DND-41 (cell line): ENCODE measurements around the gene STMN3.

Source experiments
- ATAC-seq: fragments of 200-7000 bp; cut with Tn5 transposase; 3 replicates; pipeline ENCODE4 v1.9.1; 2021; ENCODE audit warnings: low read depth; ENCODE audit not compliant: insufficient read depth
- DNase-seq: peaks from one replicate; pipeline ENCODE4 v3.0.0-alpha.2; 2020
- H2AFZ ChIP-seq: 2 replicates; pipeline ENCODE4 v1.6.0; 2012; ENCODE audit warnings: low read depth, low read length
- H3K27ac ChIP-seq: 2 replicates; pipeline ENCODE4 v1.5.1; 2012; ENCODE audit warnings: low read length, inconsistent platforms
- H3K27me3 ChIP-seq: fragments of 200-600 bp; sonication (generic); 2 replicates; pipeline ENCODE4 v1.6.0; 2012; ENCODE audit warnings: low read length, mild to moderate bottlenecking, inconsistent platforms; ENCODE audit not compliant: insufficient read depth, poor library complexity
- H3K36me3 ChIP-seq: 2 replicates; pipeline ENCODE4 v1.5.1; 2012; ENCODE audit warnings: low read length, inconsistent platforms; ENCODE audit not compliant: insufficient read depth
- H3K4me1 ChIP-seq: 2 replicates; pipeline ENCODE4 v1.5.1; 2012; ENCODE audit warnings: mild to moderate bottlenecking, low read length; ENCODE audit not compliant: insufficient read depth
- H3K4me2 ChIP-seq: 2 replicates; pipeline ENCODE4 v1.6.0; 2012; ENCODE audit warnings: mild to moderate bottlenecking, moderate library complexity, low read length, inconsistent platforms; ENCODE audit not compliant: insufficient read depth
- H3K4me3 ChIP-seq, 2 experiments: fragments of 200-600 bp in 1 of 2; shearing (Covaris generic) in 1 of 2; 2 replicates each; pipeline ENCODE4 v1.5.1; 2012 to 2016; ENCODE audit warnings: inconsistent platforms in 2 of 2, low read length in 2 of 2, mild to moderate bottlenecking in 2 of 2, low read depth in 1 of 2, moderate library complexity in 1 of 2
- H3K79me2 ChIP-seq: 2 replicates; pipeline ENCODE4 v1.6.0; 2012; ENCODE audit warnings: low read length, inconsistent platforms; ENCODE audit not compliant: insufficient read depth
- H3K9ac ChIP-seq: 2 replicates; pipeline ENCODE4 v1.6.0; 2012; ENCODE audit warnings: low read depth, mild to moderate bottlenecking, inconsistent platforms, low read length, moderate library complexity
- H3K9me3 ChIP-seq: 2 replicates; pipeline ENCODE4 v1.5.1; 2012; ENCODE audit warnings: low read length, moderate library complexity, mild to moderate bottlenecking, inconsistent platforms; ENCODE audit not compliant: insufficient read depth, severe bottlenecking
- H4K20me1 ChIP-seq: 2 replicates; pipeline ENCODE4 v1.6.0; 2012; ENCODE audit warnings: low read length; ENCODE audit not compliant: insufficient read depth
- CTCF ChIP-seq: IDR thresholded peaks from 2 replicates; pipeline ENCODE4 v1.5.1; 2012; ENCODE audit warnings: borderline replicate concordance, low read length, moderate library complexity, mild to moderate bottlenecking; ENCODE audit not compliant: poor library complexity, severe bottlenecking; ENCODE audit errors: extremely low read depth
- EZH2 ChIP-seq: IDR thresholded peaks from 3 replicates; pipeline ENCODE4 v1.6.1; 2012; ENCODE audit warnings: borderline replicate concordance, low read depth, mild to moderate bottlenecking, moderate library complexity, low read length, inconsistent platforms; ENCODE audit not compliant: severe bottlenecking

STMN3 gene

GRCh38 chr20:63611646-63612045, 41.6 kb downstream of the STMN3 start:
- Histone ChIP-seq H3K27ac (no peak overlapping the region), H3K9me3 (no peaks in the 10 kb centered on the region), H3K79me2 (peaks cover 66% of the 10 kb centered on the region), H3K36me3 (peaks cover 48% of the 10 kb centered on the region), H3K4me2 (no peak overlapping the region), H3K4me1 (no peaks in the 10 kb centered on the region; the same call in 1 of the 2 replicates), H3K9ac (no peak overlapping the region), H3K4me3 (no peak overlapping the region), H4K20me1 (peaks cover 28% of the 10 kb centered on the region), H3K27me3 (no peaks in the 10 kb centered on the region), H2AFZ (no peak overlapping the region)
- TF ChIP-seq EZH2, result no peak
- TF ChIP-seq CTCF, result no peak
- no peak for ATAC-seq
- no peak for DNase-seq

- Histone ChIP-seq H3K79me2 (peaks cover 66% of the 10 kb centered on the region), H3K9ac (no peak overlapping the region), H3K4me2 (no peak overlapping the region), H4K20me1 (peaks cover 26% of the 10 kb centered on the region), H3K4me1 (no peaks in the 10 kb centered on the region; the same call in 1 of the 2 replicates), H3K36me3 (peaks cover 41% of the 10 kb centered on the region), H3K27ac (0 out of 2 replicates have a peak overlapping the region, but pooled peaks have one; percentile 4), H3K4me3 (no peak overlapping the region), H2AFZ (no peak overlapping the region), H3K27me3 (no peaks in the 10 kb centered on the region), H3K9me3 (no peaks in the 10 kb centered on the region)
- DNase-seq (no peak), ATAC-seq (no peak)
- no peak for TF ChIP-seq CTCF
- TF ChIP-seq EZH2, result no peak
Observed at GRCh38 chr20:63610581-63611435, 42.4 kb downstream of the STMN3 start.

GRCh38 chr20:63606686-63607085, 46.5 kb downstream of the STMN3 start:
- no peak overlapping the region for H3K9ac ChIP-seq
- H3K27me3 ChIP-seq, result no peaks in the 10 kb centered on the region
- no peak overlapping the region for H3K4me2 ChIP-seq
- H3K4me3 ChIP-seq, result no peak overlapping the region
- no peak overlapping the region for H2AFZ ChIP-seq
- H3K4me1 ChIP-seq, result no peaks in the 10 kb centered on the region; the same call in 1 of the 2 replicates
- no peak for TF ChIP-seq CTCF
- TF ChIP-seq EZH2, result no peak
- DNase-seq (no peak), ATAC-seq (no peak)
- H3K36me3 ChIP-seq, result peaks cover 45% of the 10 kb centered on the region
- H3K9me3 ChIP-seq, result no peaks in the 10 kb centered on the region
- H3K79me2 ChIP-seq, result peaks cover 42% of the 10 kb centered on the region
- H3K27ac ChIP-seq, result no peak overlapping the region
- peaks cover 42% of the 10 kb centered on the region for H4K20me1 ChIP-seq
